Esophagus (tissue), 2 donors: ENCODE results near the gene USP40. TPM values are rescaled to one million over a fixed set of nuclear protein-coding genes. Genes with fewer than 3 reads are reported as not detected.

Source experiments
- H3K27ac ChIP-seq, 2 donors: one replicate each; pipeline ENCODE4 v1.5.1; 2013; ENCODE audit warnings: low read depth in 2 of 2, mild to moderate bottlenecking in 2 of 2, inconsistent platforms in 1 of 2, low read length in 1 of 2, moderate library complexity in 1 of 2
- H3K27me3 ChIP-seq, 2 donors: one replicate each; pipeline ENCODE4 v1.6.1; 2013; ENCODE audit warnings: low read length in 2 of 2, control low read depth in 1 of 2, mild to moderate bottlenecking in 1 of 2; ENCODE audit not compliant: insufficient read depth in 2 of 2, control insufficient read depth in 1 of 2
- H3K36me3 ChIP-seq, 2 donors: one replicate each; pipeline ENCODE4 v1.6.1; 2013; ENCODE audit warnings: low read length in 1 of 2; ENCODE audit not compliant: control insufficient read depth in 2 of 2, insufficient read depth in 2 of 2
- H3K4me1 ChIP-seq, 2 donors: one replicate each; pipeline ENCODE4 v1.6.1; 2013; ENCODE audit warnings: low read length in 1 of 2; ENCODE audit not compliant: control insufficient read depth in 2 of 2, insufficient read depth in 2 of 2
- H3K4me3 ChIP-seq, 2 donors: one replicate each; pipeline ENCODE4 v1.5.1; 2013; ENCODE audit warnings: low read length in 2 of 2, mild to moderate bottlenecking in 2 of 2, low read depth in 1 of 2, moderate library complexity in 1 of 2
- H3K9me3 ChIP-seq, 2 donors: one replicate each; pipeline ENCODE4 v1.6.1; 2013; ENCODE audit warnings: mild to moderate bottlenecking in 2 of 2, low read depth in 1 of 2, low read length in 1 of 2, moderate library complexity in 1 of 2; ENCODE audit not compliant: control insufficient read depth in 2 of 2, insufficient read depth in 1 of 2
- WGBS, 2 donors: extraction: QIAGEN DNeasy Blood & Tissue Kit; methylation state at CpG; one replicate each; pipeline ENCODE4 v1.1.7; 2013; 5-methylcytosine and 5-hydroxymethylcytosine counted together
- polyA plus RNA-seq, 2 donors: library from polyadenylated mRNA; stranded (reverse); fragments of 200-250 nt; gene quantifications; one replicate each; pipeline ENCODE4 v1.2.3, GENCODE V29; 2013
- donor health status: healthy with polysubstance abuse.
- donor health status: Bipolar disorder and iron deficiency.

USP40 gene
- polyA plus RNA-seq, 2 donors = 14.2 to 29.9 TPM

- 91 to 92% methylated on average over 17 of the region's 17 CpGs for WGBS, 2 donors
- peaks cover 0 to 2% of the 10 kb centered on the region in 2 donors for H3K9me3 ChIP-seq
- no peak overlapping the region for H3K4me3 ChIP-seq
- peaks cover 0 to 18% of the 10 kb centered on the region in 2 donors for H3K36me3 ChIP-seq
- no peak overlapping the region for H3K27ac ChIP-seq
- no peaks in the 10 kb centered on the region for H3K4me1 ChIP-seq
- H3K27me3 ChIP-seq = no peaks in the 10 kb centered on the region
Observed at GRCh38 chr2:233436691-233437438, 129.7 kb downstream of the USP40 start.

GRCh38 chr2:233436191-233436581, 130.4 kb downstream of the USP40 start:
- peaks cover 0 to 18% of the 10 kb centered on the region in 2 donors for H3K36me3 ChIP-seq
- no peaks in the 10 kb centered on the region for H3K27me3 ChIP-seq
- H3K4me3 ChIP-seq = no peak overlapping the region
- no peak overlapping the region for H3K27ac ChIP-seq
- H3K4me1 ChIP-seq = no peaks in the 10 kb centered on the region
- H3K9me3 ChIP-seq = no peaks in the 10 kb centered on the region
- 93 to 94% methylated on average over 15 of the region's 15 CpGs for WGBS, 2 donors

- H3K27ac ChIP-seq = no peak overlapping the region
- peaks cover 0 to 18% of the 10 kb centered on the region in 2 donors for H3K36me3 ChIP-seq
- H3K4me1 ChIP-seq = no peaks in the 10 kb centered on the region
- WGBS, 2 donors = 95 to 96% methylated on average over 18 of the region's 18 CpGs
- H3K27me3 ChIP-seq = no peaks in the 10 kb centered on the region
- no peak overlapping the region for H3K4me3 ChIP-seq
- H3K9me3 ChIP-seq = no peaks in the 10 kb centered on the region
Observed at GRCh38 chr2:233435436-233436190, 131.0 kb downstream of the USP40 start.

GRCh38 chr2:233434666-233435330, 131.8 kb downstream of the USP40 start:
- H3K36me3 ChIP-seq = peaks cover 0 to 18% of the 10 kb centered on the region in 2 donors
- H3K4me3 ChIP-seq = no peak overlapping the region
- no peaks in the 10 kb centered on the region for H3K9me3 ChIP-seq
- 88% methylated on average over 18 of the region's 18 CpGs for WGBS, 2 donors
- H3K27me3 ChIP-seq = no peaks in the 10 kb centered on the region
- H3K4me1 ChIP-seq = no peaks in the 10 kb centered on the region
- no peak overlapping the region for H3K27ac ChIP-seq

- no peaks in the 10 kb centered on the region for H3K27me3 ChIP-seq
- H3K27ac ChIP-seq = no peak overlapping the region
- H3K4me1 ChIP-seq = no peaks in the 10 kb centered on the region
- H3K36me3 ChIP-seq = peaks cover 0 to 15% of the 10 kb centered on the region in 2 donors
- no peak overlapping the region for H3K4me3 ChIP-seq
- H3K9me3 ChIP-seq = no peaks in the 10 kb centered on the region
- 89% methylated on average over 1 of the region's 1 CpG for WGBS, 2 donors
Observed at GRCh38 chr2:233433794-233434193, 132.8 kb downstream of the USP40 start.

- H3K36me3 ChIP-seq = peaks cover 0 to 14% of the 10 kb centered on the region in 2 donors
- H3K27me3 ChIP-seq = no peaks in the 10 kb centered on the region
- no peak overlapping the region for H3K4me3 ChIP-seq
- no peak overlapping the region for H3K27ac ChIP-seq
- no peaks in the 10 kb centered on the region for H3K4me1 ChIP-seq
- 96 to 97% methylated on average over 2 of the region's 2 CpGs for WGBS, 2 donors
- no peaks in the 10 kb centered on the region for H3K9me3 ChIP-seq
Observed at GRCh38 chr2:233433029-233433428, 133.6 kb downstream of the USP40 start.

GRCh38 chr2:233430651-233431050, 135.9 kb downstream of the USP40 start:
- no peaks in the 10 kb centered on the region for H3K4me1 ChIP-seq
- no peaks in the 10 kb centered on the region for H3K36me3 ChIP-seq
- no peaks in the 10 kb centered on the region for H3K9me3 ChIP-seq
- no peak overlapping the region for H3K4me3 ChIP-seq
- H3K27ac ChIP-seq = no peak overlapping the region
- H3K27me3 ChIP-seq = no peaks in the 10 kb centered on the region
- WGBS, 2 donors = 90 to 94% methylated on average over 1 of the region's 1 CpG

- H3K27ac ChIP-seq = no peak overlapping the region
Observed at GRCh38 chr2:233430081-233430480, 136.5 kb downstream of the USP40 start.

GRCh38 chr2:233429175-233429897, 137.2 kb downstream of the USP40 start:
- Histone ChIP-seq H3K4me1 (no peaks in the 10 kb centered on the region), H3K27ac (no peak overlapping the region), H3K9me3 (no peaks in the 10 kb centered on the region), H3K36me3 (no peaks in the 10 kb centered on the region), H3K4me3 (no peak overlapping the region), H3K27me3 (no peaks in the 10 kb centered on the region)
- WGBS, 2 donors = 82 to 89% methylated on average over 20 of the region's 20 CpGs

More at GRCh38 chr2:233430081-233430480, 136.5 kb downstream of the USP40 start:
- H3K4me3 ChIP-seq = no peak overlapping the region
- no peaks in the 10 kb centered on the region for H3K36me3 ChIP-seq
- H3K4me1 ChIP-seq = no peaks in the 10 kb centered on the region
- no peaks in the 10 kb centered on the region for H3K27me3 ChIP-seq
- 69 to 78% methylated on average over 4 of the region's 4 CpGs for WGBS, 2 donors
- H3K9me3 ChIP-seq = no peaks in the 10 kb centered on the region
